GM21360 (cell line): ENCODE measurements around the gene APBA2.
"Not testable (repeated sequence)": the region's sequence is repeated elsewhere in the genome, so short reads cannot be mapped to it uniquely, and the experiment has no call there.

Experiments used
- ATAC-seq: cut with Tn5 transposase; IDR thresholded peaks from one replicate; pipeline ENCODE4 v1.9.1; 2021; ENCODE audit warnings: mild to moderate bottlenecking, moderate library complexity; ENCODE audit not compliant: unreplicated experiment

Gene APBA2

GRCh38 chr15:28994831-28995596, 109.2 kb downstream of the APBA2 start:
- no peak for ATAC-seq

DNA sequence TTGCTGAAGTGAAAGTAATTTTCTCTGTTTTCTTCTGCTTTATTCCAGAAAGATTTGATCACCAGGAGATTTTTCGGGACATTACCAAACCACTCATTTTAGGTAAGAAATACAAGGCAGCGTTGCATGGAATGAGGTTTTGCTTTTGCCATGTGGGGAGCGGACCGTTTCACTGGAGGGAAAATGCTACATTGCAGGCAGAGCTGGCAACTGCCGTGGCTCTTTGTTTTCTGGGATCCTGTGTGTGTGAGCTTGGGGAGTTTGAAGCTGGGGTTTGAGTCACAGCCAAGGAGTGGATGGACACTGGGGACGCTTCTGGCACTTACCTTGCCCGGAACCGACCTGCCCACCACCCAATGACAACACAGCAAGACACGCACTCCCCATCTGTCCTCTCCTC, 109.9 kb downstream of the APBA2 start:
- no peak for ATAC-seq

DNA sequence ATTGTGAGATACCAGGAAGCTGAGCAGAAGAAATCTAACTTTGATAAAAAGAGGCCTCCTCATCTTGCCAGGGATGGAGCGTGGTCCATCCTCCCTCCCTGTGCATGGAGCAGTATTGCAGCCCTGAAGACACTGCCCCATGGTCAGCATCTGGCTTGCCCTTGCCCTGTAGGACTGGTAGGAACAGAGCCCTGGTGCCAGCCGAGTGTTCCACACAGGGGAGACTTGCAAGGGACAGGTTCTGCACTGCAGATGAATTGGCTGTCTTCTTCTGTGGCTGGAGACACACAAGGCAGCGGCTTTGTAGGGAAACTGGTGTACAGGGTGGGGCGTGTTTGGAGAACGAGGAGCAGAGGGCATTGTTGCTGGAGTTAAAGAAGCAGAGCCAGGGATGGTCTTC, 110.5 kb downstream of the APBA2 start:
- no peak for ATAC-seq

DNA sequence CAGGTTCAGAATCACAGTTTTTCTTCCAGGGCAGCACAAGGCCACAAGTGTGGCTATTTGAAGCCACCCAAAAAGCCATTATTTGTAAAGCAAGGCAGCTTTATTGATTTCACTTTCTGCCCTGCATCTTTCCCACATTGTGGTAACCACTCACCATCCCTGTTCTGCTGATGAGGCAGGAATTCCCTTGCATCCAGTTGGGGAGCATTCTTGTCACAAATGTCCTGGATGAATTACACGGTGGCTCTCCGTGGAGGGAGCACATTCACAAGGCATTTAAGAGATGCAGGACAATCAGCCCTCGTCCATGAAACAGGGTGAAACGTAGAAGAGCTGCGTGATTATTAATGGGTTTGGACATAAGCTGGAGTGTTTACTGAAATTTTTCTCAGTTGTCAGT, 111.2 kb downstream of the APBA2 start:
- ATAC-seq, result no peak

DNA sequence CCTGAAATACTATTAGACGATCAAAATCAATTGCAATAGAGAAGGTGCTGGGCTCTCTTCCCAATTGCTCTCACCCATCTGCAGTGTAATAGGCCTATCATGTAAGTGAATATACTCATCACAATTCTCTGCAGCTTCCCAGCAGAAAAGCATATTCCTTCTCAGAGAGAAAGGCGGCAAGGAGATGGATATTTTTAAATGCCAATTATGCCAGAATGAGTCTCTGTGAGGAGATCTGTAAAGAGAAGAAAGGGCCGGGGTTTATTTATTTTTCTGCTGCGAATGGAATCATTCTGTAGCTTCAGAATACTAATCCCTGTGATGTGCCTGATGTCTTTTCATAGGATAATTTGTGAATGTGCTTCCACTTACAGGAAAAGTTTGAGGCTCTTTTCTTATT, 112.0 kb downstream of the APBA2 start:
- no peak for ATAC-seq

DNA sequence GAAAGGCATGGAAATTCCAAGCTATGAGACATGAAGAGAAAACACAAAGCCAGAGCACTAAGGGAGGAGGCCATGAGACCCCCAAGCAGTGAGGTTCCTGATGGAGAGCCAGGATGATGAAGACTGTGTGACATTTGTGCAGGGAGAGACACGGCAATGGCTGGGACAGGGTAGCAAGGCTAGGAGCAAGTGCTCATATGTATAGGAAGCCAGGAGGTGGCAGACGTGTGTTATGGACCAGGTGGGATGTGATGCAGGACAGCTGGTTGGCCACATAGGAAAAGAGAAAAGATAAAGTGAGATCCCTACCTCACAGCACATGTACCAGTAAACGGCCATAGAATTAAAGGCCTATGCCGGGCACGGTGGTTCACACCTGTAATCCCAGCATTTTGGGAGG, 112.7 kb downstream of the APBA2 start:
- no peak for ATAC-seq

GRCh38 chr15:29003191-29003839, 117.5 kb downstream of the APBA2 start:
- no peak for ATAC-seq

- no peak for ATAC-seq
Measured at GRCh38 chr15:29003840-29004233, 118.1 kb downstream of the APBA2 start.

DNA sequence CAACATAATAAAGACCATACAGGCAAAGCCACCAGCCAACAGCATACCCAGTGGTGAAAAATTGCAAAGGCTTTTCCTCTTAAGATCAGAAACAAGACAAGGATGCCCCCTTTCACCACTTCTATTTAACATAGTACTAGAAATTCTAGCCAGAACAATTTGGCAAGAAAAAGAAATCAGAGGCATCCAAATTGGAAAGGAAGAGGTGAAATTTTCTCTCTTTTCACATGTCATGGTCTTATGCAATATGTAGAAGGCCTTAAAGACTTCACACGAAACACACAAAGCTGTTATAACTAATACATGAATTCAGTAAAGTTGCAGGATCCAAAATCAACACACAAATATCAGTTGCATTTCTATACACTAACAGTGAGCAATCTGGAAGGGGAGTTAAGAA, 120.2 kb downstream of the APBA2 start:
- no peak for ATAC-seq

DNA sequence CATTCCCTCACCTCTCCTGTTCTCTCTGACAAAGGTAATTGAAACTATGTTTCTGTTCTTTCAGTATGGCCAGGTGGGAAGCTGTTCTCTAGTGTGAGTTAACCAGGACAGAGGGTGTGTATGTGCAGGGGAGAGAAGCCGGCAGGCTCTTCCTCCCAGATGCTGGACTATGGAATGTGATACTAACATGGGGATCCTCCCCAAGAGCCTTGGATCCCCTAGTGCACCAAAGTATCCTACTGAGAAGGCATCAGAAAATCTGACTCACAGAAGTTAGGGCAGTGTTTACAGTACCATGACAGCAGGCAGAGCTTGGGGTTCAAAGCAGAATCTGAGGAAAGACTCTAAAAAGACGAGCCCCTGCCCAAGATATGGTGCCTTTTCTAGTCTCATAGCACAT, 123.1 kb downstream of the APBA2 start:
- ATAC-seq, result no peak

DNA sequence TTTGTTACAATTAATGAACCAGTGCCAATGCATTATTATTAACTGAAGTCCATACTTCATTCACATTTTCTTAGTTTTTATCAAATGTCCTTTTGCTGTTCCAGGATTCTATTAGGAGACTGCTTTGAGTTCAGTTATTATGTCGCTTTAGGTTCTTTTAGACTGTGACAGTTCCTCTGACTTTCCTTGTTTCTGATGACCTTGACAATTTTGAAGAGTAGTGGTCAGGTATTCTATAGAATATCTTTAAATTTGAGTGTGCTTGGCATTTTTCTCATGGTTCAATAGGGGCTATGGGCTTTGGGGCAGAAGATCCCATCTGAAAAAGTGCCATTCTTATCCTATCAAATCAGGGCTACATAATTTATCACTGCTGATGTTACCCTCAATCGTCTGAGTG, 126.3 kb downstream of the APBA2 start:
- ATAC-seq, result no peak

- ATAC-seq, result no peak
Measured at GRCh38 chr15:29014493-29014892, 128.7 kb downstream of the APBA2 start.

GRCh38 chr15:29016518-29016917, 130.7 kb downstream of the APBA2 start:
- no peak for ATAC-seq

DNA sequence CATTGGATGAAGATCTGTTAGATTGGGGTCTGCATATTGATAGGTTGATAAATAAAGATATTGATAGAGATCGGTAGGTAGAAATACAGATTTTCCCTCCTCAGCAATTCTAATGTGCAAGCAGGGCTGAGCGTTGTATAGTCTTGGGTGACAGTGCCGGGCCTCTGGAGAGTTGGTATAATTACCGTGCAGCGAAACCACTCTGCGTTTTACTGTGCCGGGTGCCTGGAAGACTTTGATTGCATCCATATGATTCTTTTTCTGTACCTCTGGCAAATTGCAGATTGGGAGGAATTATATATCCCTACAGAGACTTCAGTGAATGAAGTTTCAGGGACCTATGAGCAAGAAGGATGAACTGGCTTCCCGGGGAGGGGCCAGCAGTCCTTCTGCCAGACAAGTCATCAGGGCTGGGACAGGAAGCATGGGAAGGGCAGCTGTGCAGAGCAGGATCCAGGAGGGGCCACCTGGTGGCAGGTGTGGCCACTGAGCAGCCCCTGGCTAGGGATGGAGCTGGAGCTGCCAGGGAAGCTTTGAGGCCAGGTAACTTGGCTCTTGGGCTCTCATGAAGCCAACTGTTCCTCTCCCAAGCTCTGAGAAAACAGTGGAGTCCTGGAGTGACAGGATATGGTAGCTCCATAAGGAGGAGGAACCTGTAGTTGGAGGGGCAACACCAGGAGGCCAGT, 132.5 kb downstream of the APBA2 start:
- no peak for ATAC-seq

DNA sequence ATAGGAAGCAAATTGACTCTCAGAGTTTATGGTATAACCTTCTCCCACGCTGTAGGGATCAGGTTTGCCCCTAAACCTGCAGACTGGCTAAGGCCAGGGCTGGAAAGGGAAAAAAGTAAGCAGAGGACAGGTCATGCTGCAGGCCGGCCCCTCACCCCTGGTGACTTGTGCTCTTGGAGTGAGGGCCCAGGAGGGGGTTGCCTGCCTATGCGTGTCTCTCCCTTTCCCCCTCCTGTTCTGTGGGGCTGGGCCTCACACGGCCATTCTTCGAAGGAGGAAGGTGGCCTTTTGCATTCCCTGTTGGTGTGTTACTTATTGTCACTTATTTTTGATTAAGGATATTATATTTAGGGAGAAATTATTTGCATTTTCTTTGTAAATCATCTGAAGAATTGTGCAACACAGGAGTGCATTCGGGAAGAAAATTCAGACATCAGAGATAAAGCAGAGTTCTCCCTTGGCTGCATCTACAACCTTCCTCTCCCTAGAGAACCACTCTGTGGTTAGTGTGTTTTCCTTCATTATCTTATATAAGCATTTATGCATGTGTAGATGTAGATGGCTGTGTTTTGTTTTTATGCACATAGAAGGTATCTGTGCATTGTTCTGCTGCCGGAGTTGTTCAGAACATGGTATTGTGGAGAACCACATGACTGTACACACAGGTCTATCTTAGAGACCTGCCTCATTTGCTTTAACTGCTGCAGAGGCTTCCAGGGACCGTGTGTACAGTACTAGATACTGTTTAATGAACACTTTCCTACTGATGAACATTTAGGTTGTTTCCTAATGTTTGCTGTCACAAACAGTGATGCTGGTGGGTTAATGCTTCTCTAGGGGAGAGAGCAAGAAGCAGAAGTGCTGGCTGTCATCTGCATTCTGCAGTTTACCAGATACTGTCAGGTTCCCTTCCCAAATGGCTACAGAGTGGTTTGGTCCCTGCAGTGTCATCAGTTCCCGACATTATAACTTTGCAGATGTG, 133.5 kb downstream of the APBA2 start:
- ATAC-seq, result no peak

DNA sequence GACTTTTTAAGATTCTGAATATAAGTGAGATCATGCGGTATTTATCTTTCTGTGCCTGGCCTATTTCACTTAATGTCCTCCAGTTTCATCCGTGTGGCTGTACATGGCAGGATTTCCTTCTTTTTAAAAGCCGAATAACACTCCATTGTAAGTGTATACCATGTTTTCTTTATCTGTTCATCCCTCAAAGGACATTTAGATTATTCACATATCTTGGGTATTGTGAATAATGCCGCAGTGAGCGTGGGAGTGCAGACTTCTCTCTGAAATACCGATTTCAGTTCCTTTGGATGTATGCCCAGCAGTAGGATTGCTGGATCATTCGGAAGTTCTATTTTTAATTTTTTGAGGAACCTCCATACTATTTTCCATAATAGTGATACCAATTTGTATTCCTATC, 136.1 kb downstream of the APBA2 start:
- ATAC-seq, result no peak

DNA sequence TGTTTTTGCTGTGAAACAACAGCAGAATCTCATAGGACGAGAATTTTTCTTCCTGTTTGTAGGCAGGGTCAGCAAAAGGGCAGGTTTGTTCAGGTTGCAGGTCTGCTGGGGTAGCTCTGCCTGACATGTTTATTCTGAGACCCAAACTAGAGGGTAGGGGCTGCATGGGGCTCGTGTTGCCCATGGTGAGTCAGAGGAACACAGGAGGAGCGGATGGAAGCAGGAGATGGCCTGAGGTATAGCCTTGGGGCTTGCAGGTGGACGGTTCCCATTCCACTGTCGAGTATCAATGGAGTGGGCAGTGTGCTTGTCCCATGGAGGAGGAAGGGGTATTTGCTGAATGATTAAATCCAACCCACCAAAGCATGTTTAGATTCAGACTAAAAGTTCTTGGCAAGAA, 138.9 kb downstream of the APBA2 start:
- ATAC-seq, result no peak

DNA sequence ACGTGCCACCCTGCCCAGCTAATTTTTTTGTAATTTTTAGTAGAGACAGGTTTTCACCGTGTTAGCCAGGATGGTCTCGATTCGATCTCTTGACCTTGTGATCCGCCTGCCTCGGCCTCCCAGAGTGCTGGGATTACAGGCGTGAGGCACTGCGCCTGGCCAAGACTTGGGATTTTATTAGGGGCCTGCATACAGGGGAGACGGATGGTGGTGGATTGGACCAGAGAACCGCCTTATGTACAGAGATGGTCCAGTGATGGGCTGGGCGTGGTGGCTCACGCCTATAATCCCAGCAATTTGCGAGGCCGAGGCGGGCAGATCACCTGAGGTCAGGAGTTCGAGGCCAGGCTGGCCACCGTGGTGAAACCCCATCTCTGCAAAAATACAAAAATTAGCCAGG, 139.6 kb downstream of the APBA2 start:
- not testable (repeated sequence) for ATAC-seq

DNA sequence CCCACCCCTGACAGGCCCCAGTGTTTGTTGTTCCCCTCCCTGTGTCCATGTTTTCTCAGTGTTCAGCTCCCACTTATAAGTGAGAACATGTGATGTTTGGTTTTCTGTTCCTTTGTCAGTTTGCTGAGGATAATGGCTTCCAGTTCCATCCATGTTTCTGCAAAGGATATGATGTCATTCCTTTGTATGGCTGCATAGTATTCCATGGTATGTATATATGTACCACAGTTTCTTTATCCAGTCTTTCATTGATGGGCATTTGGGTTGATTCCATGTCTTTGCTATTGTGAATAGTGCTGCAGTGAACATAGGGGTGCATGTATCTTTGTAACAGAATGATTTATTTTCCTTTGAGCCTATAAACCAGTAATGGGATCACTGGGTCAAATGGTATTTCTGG, 142.4 kb downstream of the APBA2 start:
- ATAC-seq, result not testable (repeated sequence)

DNA sequence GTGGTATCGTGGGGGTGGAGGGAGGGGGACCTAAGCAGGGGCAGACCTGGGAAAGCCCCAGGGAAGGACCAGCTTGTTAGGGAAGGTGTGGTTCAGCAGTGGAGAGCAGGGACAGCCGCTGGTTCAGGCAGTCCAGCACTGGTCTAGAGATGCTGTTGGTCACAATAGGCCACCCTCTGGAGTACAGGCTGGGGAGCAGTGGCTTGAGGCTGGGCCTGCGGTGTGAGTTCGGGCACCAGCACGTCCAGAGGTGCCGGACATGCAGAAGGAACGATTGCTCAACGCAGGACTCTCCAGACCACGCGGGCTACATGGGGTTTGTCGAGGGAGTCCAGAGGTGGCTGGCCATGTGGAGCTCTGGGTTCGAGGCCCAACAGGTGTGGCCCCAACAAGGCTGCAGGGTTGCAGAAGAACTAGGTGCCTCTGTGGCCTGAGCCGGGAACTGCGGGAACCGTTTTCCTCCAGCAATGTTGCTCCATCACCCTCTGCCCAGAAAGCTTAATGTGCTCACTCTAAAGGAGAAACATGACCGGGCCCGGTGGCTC, 143.9 kb downstream of the APBA2 start:
- no peak for ATAC-seq
